CD14-positive monocyte (primary cell): Measurements from ENCODE around the gene RPRM. TPM values are rescaled to one million over a fixed set of nuclear protein-coding genes. Genes with fewer than 3 reads are reported as not detected.

ENCODE experiments used
- DNase-seq, 3 donors: peaks; one replicate each; pipeline ENCODE4 v3.0.0-alpha.2; 2011 to 2022
- H2AFZ ChIP-seq: 2 replicates; pipeline ENCODE4 v1.6.0; 2012; ENCODE audit warnings: mild to moderate bottlenecking, low read depth, low read length, inconsistent platforms; ENCODE audit not compliant: insufficient read depth, poor library complexity, severe bottlenecking
- H3K27ac ChIP-seq, 2 donors: 1 replicate in 1 of 2; 2 replicates in 1 of 2; pipeline ENCODE4 v1.5.1; 2012 to 2013; ENCODE audit warnings: low read length in 2 of 2, control low read depth in 1 of 2, inconsistent platforms in 1 of 2, low read depth in 1 of 2, mild to moderate bottlenecking in 1 of 2
- H3K27me3 ChIP-seq, 2 donors: one replicate each; pipeline versions ENCODE4 v1.6.0 to v1.6.1; 2011 to 2013; ENCODE audit warnings: low read length in 2 of 2; ENCODE audit not compliant: control insufficient read depth in 2 of 2, insufficient read depth in 2 of 2
- H3K36me3 ChIP-seq, 2 donors: replicated peaks in 1 of 2; 1 replicate in 1 of 2; 2 replicates in 1 of 2; pipeline versions ENCODE4 v1.5.1 to v1.6.1; 2012 to 2013; ENCODE audit warnings: low read length in 2 of 2, control low read depth in 1 of 2, inconsistent platforms in 1 of 2, mild to moderate bottlenecking in 1 of 2; ENCODE audit not compliant: insufficient read depth in 2 of 2, control insufficient read depth in 1 of 2
- H3K4me1 ChIP-seq, 2 donors: 1 replicate in 1 of 2; 2 replicates in 1 of 2; pipeline versions ENCODE4 v1.5.1 to v1.6.1; 2012 to 2013; ENCODE audit warnings: low read length in 2 of 2, control low read depth in 1 of 2, inconsistent platforms in 1 of 2, mild to moderate bottlenecking in 1 of 2, moderate library complexity in 1 of 2; ENCODE audit not compliant: insufficient read depth in 2 of 2, control insufficient read depth in 1 of 2
- H3K4me2 ChIP-seq: replicated peaks from 2 replicates; pipeline ENCODE3; 2012; ENCODE audit warnings: low read length, moderate library complexity, mild to moderate bottlenecking; ENCODE audit not compliant: poor library complexity, severe bottlenecking; ENCODE audit errors: extremely low read depth
- H3K4me3 ChIP-seq, 3 experiments: fragments of 200-600 bp in 1 of 3; sonication (generic) in 1 of 3; replicated peaks in 1 of 3; 1 replicate in 2 of 3; 2 replicates in 1 of 3; pipeline ENCODE4 v1.5.1; 2011 to 2013; ENCODE audit warnings: low read length in 3 of 3, mild to moderate bottlenecking in 3 of 3, control low read depth in 2 of 3, low read depth in 2 of 3, inconsistent platforms in 1 of 3, moderate library complexity in 1 of 3
- H3K79me2 ChIP-seq: 2 replicates; pipeline ENCODE4 v1.6.0; 2012; ENCODE audit warnings: mild to moderate bottlenecking, control low read depth, inconsistent platforms, low read length, moderate library complexity; ENCODE audit not compliant: insufficient read depth
- H3K9ac ChIP-seq: 2 replicates; pipeline ENCODE4 v1.6.0; 2017; ENCODE audit warnings: low read length, mild to moderate bottlenecking; ENCODE audit not compliant: insufficient read depth, poor library complexity, severe bottlenecking
- H3K9me3 ChIP-seq, 2 donors: replicated peaks in 1 of 2; 1 replicate in 1 of 2; 2 replicates in 1 of 2; pipeline versions ENCODE4 v1.5.1 to v1.6.1; 2012 to 2013; ENCODE audit warnings: low read length in 2 of 2, control low read depth in 1 of 2; ENCODE audit not compliant: control insufficient read depth in 1 of 2, insufficient read depth in 1 of 2
- H4K20me1 ChIP-seq: 2 replicates; pipeline ENCODE4 v1.6.0; 2012; ENCODE audit warnings: mild to moderate bottlenecking, low read length, control low read depth, moderate library complexity; ENCODE audit not compliant: insufficient read depth
- H3K27ac Mint-ChIP-seq, 7 donors: one replicate each; pipeline ENCODE4 v1.8.0; 2020; ENCODE audit warnings: mild to moderate bottlenecking in 7 of 7, mixed read lengths in 7 of 7, moderate library complexity in 6 of 7, inconsistent platforms in 2 of 7
- H3K27me3 Mint-ChIP-seq, 3 donors: one replicate each; pipeline ENCODE4 v1.8.0; 2021 to 2022; ENCODE audit warnings: low read depth in 3 of 3, mild to moderate bottlenecking in 3 of 3, mixed read lengths in 3 of 3, moderate library complexity in 3 of 3, inconsistent platforms in 1 of 3
- H3K36me3 Mint-ChIP-seq, 2 donors: one replicate each; pipeline ENCODE4 v1.8.0; 2020; ENCODE audit warnings: mixed read lengths in 2 of 2, inconsistent platforms in 1 of 2, mild to moderate bottlenecking in 1 of 2
- H3K4me1 Mint-ChIP-seq: one replicate; pipeline ENCODE4 v1.8.0; 2020; ENCODE audit warnings: mild to moderate bottlenecking, mixed read lengths
- H3K4me3 Mint-ChIP-seq, 2 donors: one replicate each; pipeline ENCODE4 v1.8.0; 2020; ENCODE audit warnings: mild to moderate bottlenecking in 2 of 2, mixed read lengths in 2 of 2, moderate library complexity in 1 of 2
- H3K9me3 Mint-ChIP-seq, 7 donors: one replicate each; pipeline ENCODE4 v1.8.0; 2020 to 2022; ENCODE audit warnings: mixed read lengths in 7 of 7, mild to moderate bottlenecking in 6 of 7, moderate library complexity in 6 of 7, inconsistent platforms in 2 of 7
- CTCF ChIP-seq: fragments of 200-600 bp; IDR thresholded peaks from one replicate; pipeline ENCODE4 v1.8.0; 2022; ENCODE audit warnings: antibody characterized with exemption, mild to moderate bottlenecking
- WGBS: methylation state at CpG from one replicate; pipeline ENCODE4 v1.1.5; 2013; ENCODE audit warnings: missing lambda C conversion rate; ENCODE audit not compliant: insufficient coverage; 5-methylcytosine and 5-hydroxymethylcytosine counted together
- intact Hi-C, 2 donors: fragments of 100-400 bp; cut with micrococcal nuclease; formaldehyde crosslinking; loops; one replicate each; pipeline versions ENCODE4 v1.15.0 to v1.15.1; 2023
- polyA plus RNA-seq, 3 donors: library from polyadenylated mRNA; depleted of rRNA in 1 of 3; unstranded in 2 of 3; stranded (reverse) in 1 of 3; fragments of 300-500 nt in 2 of 3; fragments of >200 nt in 1 of 3; fragmentation: Illumina TruSeq in 2 of 3; gene quantifications; 1 replicate in 2 of 3; 2 replicates in 1 of 3; pipeline ENCODE4 v1.2.3, GENCODE V29; 2012 to 2021

RPRM gene
- polyA plus RNA-seq, 3 donors = not detected

DNA sequence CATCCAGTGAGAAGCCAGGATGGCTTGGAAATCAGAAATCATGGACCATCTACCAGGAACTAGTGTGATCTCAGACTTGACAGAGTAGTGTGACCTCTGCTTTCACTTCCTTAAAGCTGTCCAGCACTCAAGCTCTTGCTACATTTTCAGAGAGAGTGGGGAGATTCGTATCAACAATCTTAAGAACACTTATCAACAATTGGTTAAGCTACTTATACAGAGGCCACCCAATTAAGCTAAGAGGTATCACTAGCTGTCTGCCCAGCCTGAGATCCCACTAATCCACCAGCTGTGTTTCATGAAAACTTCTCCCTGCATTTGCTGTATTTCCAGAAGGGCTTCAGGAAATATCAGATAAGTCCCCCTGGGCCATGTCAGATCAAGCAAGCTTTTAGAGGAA is 4.2 kb downstream of the RPRM start:
- Histone ChIP-seq H3K4me2 (no peak overlapping the region), H4K20me1 (no peaks in the 10 kb centered on the region), H3K9me3 (peaks cover 0 to 18% of the 10 kb centered on the region in 2 donors), H3K27me3 (peaks cover 40 to 49% of the 10 kb centered on the region in 2 donors), H3K79me2 (no peaks in the 10 kb centered on the region), H3K36me3 (no peaks in the 10 kb centered on the region), H2AFZ (no peak overlapping the region), H3K9ac (no peak overlapping the region), H3K27ac (no peak overlapping the region), H3K4me3 (no peak overlapping the region), H3K4me1 (peaks cover 9 to 15% of the 10 kb centered on the region in 2 donors)
- H3K4me1 Mint-ChIP-seq = peaks cover 19% of the 10 kb centered on the region
- peaks cover 3 to 4% of the 10 kb centered on the region in 2 donors for H3K36me3 Mint-ChIP-seq
- intact Hi-C loops = no loop called here
- H3K4me3 Mint-ChIP-seq = no peak overlapping the region
- no CpG with 5 or more reads among the region's 1 CpG for WGBS
- DNase-seq = peak in 2 of 3 donors; percentile 1 to 19
- H3K27ac Mint-ChIP-seq = no peak overlapping the region
- H3K9me3 Mint-ChIP-seq = peaks cover 0 to 19% (median 14%) of the 10 kb centered on the region in 7 donors
- TF ChIP-seq CTCF = no peak
- peaks cover 43 to 48% (median 48%) of the 10 kb centered on the region in 3 donors for H3K27me3 Mint-ChIP-seq

GRCh38 chr2:153470867-153471266 is 7.7 kb downstream of the RPRM start:
- Histone ChIP-seq H3K36me3 (no peaks in the 10 kb centered on the region), H3K4me3 (no peak overlapping the region), H2AFZ (no peak overlapping the region), H3K4me1 (no peaks in the 10 kb centered on the region), H3K9ac (no peak overlapping the region), H3K4me2 (no peak overlapping the region), H3K27ac (no peak overlapping the region), H3K9me3 (no peaks in the 10 kb centered on the region), H4K20me1 (no peaks in the 10 kb centered on the region), H3K27me3 (peaks cover 9 to 14% of the 10 kb centered on the region in 2 donors), H3K79me2 (no peaks in the 10 kb centered on the region)
- no peaks in the 10 kb centered on the region for H3K36me3 Mint-ChIP-seq
- 100% methylated on average over 1 of the region's 4 CpGs for WGBS
- H3K4me1 Mint-ChIP-seq = no peaks in the 10 kb centered on the region
- no peak for TF ChIP-seq CTCF
- intact Hi-C loops = no loop called here
- peaks cover 0 to 2% (median 0%) of the 10 kb centered on the region in 7 donors for H3K9me3 Mint-ChIP-seq
- no peak overlapping the region for H3K4me3 Mint-ChIP-seq
- DNase-seq = no peak
- H3K27me3 Mint-ChIP-seq = peaks cover 9 to 14% (median 13%) of the 10 kb centered on the region in 3 donors
- no peak overlapping the region for H3K27ac Mint-ChIP-seq
